Body of pancreas (tissue), 4 donors: ENCODE measurements around the gene OMG. TPM values are rescaled to one million over a fixed set of nuclear protein-coding genes. Genes with fewer than 3 reads are reported as not detected.
"Not testable (repeated sequence)": the region's sequence is repeated elsewhere in the genome, so short reads cannot be mapped to it uniquely, and the experiment has no call there.

Experiments used
- ATAC-seq: fragments of 150-250 bp; one replicate; pipeline ENCODE4 v1.9.1; 2016
- DNase-seq, 4 donors: peaks; one replicate each; pipeline ENCODE4 v3.0.0-alpha.2; 2019
- H3K27ac ChIP-seq, 4 donors: fragments of 200-600 bp; sonication (generic); 1 replicate in 3 of 4; 2 replicates in 1 of 4; pipeline versions ENCODE4 v1.5.1 to v1.6.1; 2016 to 2019; ENCODE audit warnings: mild to moderate bottlenecking in 1 of 4, mixed read lengths in 1 of 4, moderate library complexity in 1 of 4
- H3K27me3 ChIP-seq, 2 donors: fragments of 200-600 bp; sonication (generic); one replicate each; pipeline ENCODE4 v1.6.0; 2016; ENCODE audit warnings: mild to moderate bottlenecking in 1 of 2
- H3K36me3 ChIP-seq, 2 donors: fragments of 200-600 bp; sonication (generic); replicated peaks in 1 of 2; 2 replicates each; pipeline ENCODE4 v1.5.1; 2016; ENCODE audit warnings: low read depth in 2 of 2; ENCODE audit not compliant: insufficient read depth in 1 of 2
- H3K4me1 ChIP-seq: fragments of 200-600 bp; sonication (generic); one replicate; pipeline ENCODE4 v1.6.0; 2016
- H3K4me3 ChIP-seq, 2 donors: fragments of 200-600 bp; sonication (generic); 1 replicate in 1 of 2; 2 replicates in 1 of 2; pipeline ENCODE4 v1.5.1; 2016 to 2019
- H3K9me3 ChIP-seq, 3 donors: fragments of 200-600 bp; sonication (generic); 1 replicate in 2 of 3; 2 replicates in 1 of 3; pipeline ENCODE4 v1.5.1; 2016
- CTCF ChIP-seq, 7 experiments: fragments of 450-650 bp in 4 of 7; fragments of 200-600 bp in 3 of 7; sonication (generic) in 3 of 7; IDR thresholded peaks; one replicate each; pipeline ENCODE4 v1.5.1; 2016 to 2019; ENCODE audit warnings: antibody characterized with exemption in 7 of 7
- POLR2A ChIP-seq, 3 donors: fragments of 450-650 bp; IDR thresholded peaks; one replicate each; pipeline ENCODE4 v1.6.1; 2016; ENCODE audit warnings: antibody characterized with exemption in 3 of 3, mild to moderate bottlenecking in 2 of 3
- WGBS, 2 donors: methylation state at CpG; one replicate each; pipeline ENCODE4 v1.1.5; 2017; 5-methylcytosine and 5-hydroxymethylcytosine counted together
- intact Hi-C: fragments of 100-400 bp; cut with DNase I; formaldehyde crosslinking; loops from one replicate; pipeline ENCODE4 v1.15.1; 2023
- total RNA-seq, 2 donors: library from RNA; depleted of rRNA; stranded (reverse); fragments of >200 nt; gene quantifications; one replicate each; pipeline ENCODE4 v1.1.0, GENCODE V29; 2016

The OMG gene
- total RNA-seq, 2 donors from 2014 or later: 1.8 TPM; not detected in 1

GRCh38 chr17:31314782-31315100 lies 17.7 kb upstream of the OMG start:
- intact Hi-C loops: no loop called here
- no peak overlapping the region for H3K4me3 ChIP-seq
- DNase-seq (no peak), ATAC-seq (no peak)
- H3K27me3 ChIP-seq: no peaks in the 10 kb centered on the region
- H3K36me3 ChIP-seq: no peaks in the 10 kb centered on the region
- no peaks in the 10 kb centered on the region for H3K9me3 ChIP-seq
- 79 to 90% methylated on average over 3 of the region's 3 CpGs for WGBS, 2 donors
- H3K27ac ChIP-seq: peak overlapping the region in 1 of 4 donors; percentile 55
- peaks cover 4% of the 10 kb centered on the region for H3K4me1 ChIP-seq
- TF ChIP-seq CTCF (IDR thresholded peaks at IDR 0.05) (no peak), POLR2A (IDR thresholded peaks at IDR 0.05) (no peak)

DNA sequence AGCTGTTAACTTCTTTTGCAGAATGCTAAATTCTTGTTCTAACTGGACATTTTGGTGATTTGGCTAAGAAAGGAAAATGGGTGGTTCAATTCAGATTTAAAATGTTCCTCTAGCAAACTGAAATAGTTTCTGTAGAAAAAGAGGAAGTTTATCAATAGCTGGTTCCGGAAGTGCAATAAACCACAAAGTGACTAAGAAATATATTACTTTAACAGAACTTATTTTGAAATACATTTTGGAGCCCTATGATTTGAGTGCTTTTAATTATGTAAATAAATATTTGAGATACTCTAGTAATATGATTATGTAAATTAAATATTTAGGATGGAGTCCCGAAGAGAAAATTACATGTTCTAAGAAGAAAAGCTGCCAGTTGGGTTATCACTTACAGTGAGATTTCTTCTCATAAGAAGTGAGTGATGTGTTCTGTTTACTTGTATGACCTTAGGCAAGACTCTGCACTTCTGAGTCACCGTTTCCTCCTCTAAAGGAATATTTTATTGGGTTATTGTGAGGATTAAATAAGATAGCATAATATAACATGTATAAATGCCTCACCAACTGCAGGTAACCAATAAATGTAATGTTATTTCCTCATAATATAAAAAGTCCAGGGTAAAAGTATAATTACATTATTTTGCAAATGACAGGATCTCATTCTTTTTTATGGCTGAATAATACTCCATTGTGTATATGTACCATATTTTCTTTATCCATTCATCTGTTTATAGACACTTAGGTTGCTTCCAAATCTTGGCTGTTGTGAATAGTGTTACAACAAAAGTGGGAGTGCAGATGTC lies 17.1 kb upstream of the OMG start, which contains the start of gene EVI2B:
Gene EVI2B (minus strand): TSS at position 73 of the 800 bp plus-strand sequence. CDS start 8,445 bp downstream, outside the sequence.
- Histone ChIP-seq H3K4me3 (no peak within 1 kb of the TSS), H3K9me3 (no peaks in the 10 kb centered on the region), H3K27me3 (no peaks in the 10 kb centered on the region), H3K36me3 (no peaks in the 10 kb centered on the region), H3K4me1 (peaks cover 4% of the 10 kb centered on the region), H3K27ac (peak within 1 kb of the TSS in 1 of 4 donors; percentile 55)
- intact Hi-C loops: no loop called here
- DNase-seq (peak in 1 of 4 donors; percentile 30), ATAC-seq (no peak)
- TF ChIP-seq POLR2A (IDR thresholded peaks at IDR 0.05) (no peak), CTCF (IDR thresholded peaks at IDR 0.05) (no peak)
- WGBS, 2 donors: 81 to 85% methylated on average over 3 of the region's 3 CpGs

DNA sequence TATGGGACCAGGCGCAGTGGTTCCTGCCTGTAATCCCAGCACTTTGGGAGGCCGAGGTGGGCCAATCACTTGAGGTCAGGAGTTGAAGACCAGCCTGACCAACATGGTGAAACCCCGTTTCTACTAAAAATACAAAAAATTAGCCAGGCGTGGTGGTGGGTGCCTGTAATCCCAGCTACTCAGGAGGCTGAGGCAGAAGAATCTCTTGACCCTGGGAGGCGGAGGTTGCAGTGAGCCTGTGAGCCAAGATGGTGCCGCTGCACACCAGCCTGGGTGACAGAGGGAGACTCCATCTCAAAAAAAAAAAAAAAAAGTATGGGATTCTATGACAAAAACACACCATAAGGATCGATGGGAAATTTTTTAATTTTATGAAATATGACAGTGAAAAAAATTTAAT lies 15.2 kb upstream of the OMG start:
- intact Hi-C loops, H3K27me3 ChIP-seq, H3K9me3 ChIP-seq, H3K36me3 ChIP-seq, H3K4me1 ChIP-seq, H3K27ac ChIP-seq, DNase-seq, H3K4me3 ChIP-seq, ATAC-seq: not testable (repeated sequence)
- WGBS, 2 donors: 75 to 86% methylated on average over 7 of the region's 7 CpGs

DNA sequence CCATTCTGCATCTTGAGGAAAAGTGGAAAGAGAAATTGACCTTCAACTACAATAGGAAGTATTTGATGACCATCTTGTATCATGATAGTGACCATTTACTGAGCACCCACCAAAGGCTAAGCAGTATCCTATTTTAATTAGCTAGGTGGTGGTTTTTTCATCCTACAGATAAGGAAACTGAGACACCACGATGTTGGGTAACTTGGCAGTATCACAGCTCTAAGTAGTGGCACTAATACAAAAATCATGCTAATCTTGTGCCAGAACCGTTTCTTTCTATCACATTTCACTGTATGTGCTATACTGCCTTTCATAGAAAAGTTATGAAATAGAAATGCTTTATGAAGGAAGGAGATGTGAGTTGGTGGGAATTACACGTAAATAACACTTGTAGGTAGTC lies 14.5 kb upstream of the OMG start:
- intact Hi-C loops: no loop called here
- TF ChIP-seq POLR2A (IDR thresholded peaks at IDR 0.05) (no peak), CTCF (IDR thresholded peaks at IDR 0.05) (no peak)
- DNase-seq (no peak), ATAC-seq (no peak)
- WGBS, 2 donors: 78 to 87% methylated on average over 3 of the region's 3 CpGs
- Histone ChIP-seq H3K9me3 (no peaks in the 10 kb centered on the region), H3K27me3 (no peaks in the 10 kb centered on the region), H3K4me1 (no peaks in the 10 kb centered on the region), H3K4me3 (no peak overlapping the region), H3K36me3 (no peaks in the 10 kb centered on the region), H3K27ac (peak overlapping the region in 1 of 4 donors; percentile 14)

GRCh38 chr17:31310886-31311285 lies 13.8 kb upstream of the OMG start:
- Histone ChIP-seq H3K27me3 (no peaks in the 10 kb centered on the region), H3K4me3 (no peak overlapping the region), H3K9me3 (no peaks in the 10 kb centered on the region), H3K36me3 (no peaks in the 10 kb centered on the region), H3K27ac (peak overlapping the region in 1 of 4 donors; percentile 57), H3K4me1 (no peaks in the 10 kb centered on the region)
- intact Hi-C loops: no loop called here
- 70 to 89% methylated on average over 7 of the region's 7 CpGs for WGBS, 2 donors
- no peak for DNase-seq
- ATAC-seq: no peak
- TF ChIP-seq CTCF (IDR thresholded peaks at IDR 0.05) (no peak), POLR2A (IDR thresholded peaks at IDR 0.05) (no peak)
